H1 (cell line): ENCODE data around the gene ZIC5. TPM values are rescaled to one million over a fixed set of nuclear protein-coding genes. Genes with fewer than 3 reads are reported as not detected.
A peak's percentile ranks its signal among the peaks of the same experiment; 100 is the strongest.

Experiments
- CTCF ChIA-PET: fragments of 300-600 bp; sonication (Branson Sonifier 250); formaldehyde crosslinking; loops from one replicate; lab custom pipeline; 2021; ENCODE audit not compliant: partially characterized antibody; lab: Charles Lee
- POLR2A ChIA-PET: fragments of 300-600 bp; sonication (Branson Sonifier 250); formaldehyde crosslinking; loops from one replicate; lab custom pipeline; 2021; ENCODE audit warnings: inconsistent platforms; ENCODE audit not compliant: partially characterized antibody; lab: Charles Lee
- DNase-seq, 2 experiments: peaks; one replicate each; pipeline versions ENCODE4 v3.0.0 to v3.0.0-alpha.2; 2010 to 2022; ENCODE audit warnings: low spot score in 2 of 2, low read depth in 1 of 2, mixed read lengths in 1 of 2
- FAIRE-seq: peaks from 2 replicates; lab custom pipeline; 2011; peaks lifted over from hg19 to GRCh38; lab: Jason Lieb, UNC
- H2AFZ ChIP-seq: 2 replicates; pipeline ENCODE4 v1.8.1; 2012; ENCODE audit warnings: low read length, inconsistent platforms
- H2AK5ac ChIP-seq: 2 replicates; pipeline ENCODE4 v1.6.1; 2013; ENCODE audit warnings: low read depth, low read length
- H2BK120ac ChIP-seq: replicated peaks from 2 replicates; pipeline ENCODE3; 2013; ENCODE audit warnings: low read depth, low read length, inconsistent platforms
- H2BK12ac ChIP-seq: 2 replicates; pipeline ENCODE4 v1.6.1; 2013; ENCODE audit warnings: low read depth, low read length
- H2BK15ac ChIP-seq: 2 replicates; pipeline ENCODE4 v1.6.1; 2013; ENCODE audit warnings: low read length
- H2BK20ac ChIP-seq: 2 replicates; pipeline ENCODE4 v1.6.1; 2013; ENCODE audit warnings: low read length
- H2BK5ac ChIP-seq: 2 replicates; pipeline ENCODE4 v1.6.1; 2013; ENCODE audit warnings: low read depth, low read length
- H3K14ac ChIP-seq: 2 replicates; pipeline ENCODE4 v1.6.1; 2013; ENCODE audit warnings: inconsistent platforms; ENCODE audit not compliant: insufficient read length
- H3K18ac ChIP-seq: 2 replicates; pipeline ENCODE4 v1.6.1; 2013; ENCODE audit warnings: low read length; ENCODE audit errors: extremely low read depth
- H3K23ac ChIP-seq: 2 replicates; pipeline ENCODE4 v1.6.1; 2013; ENCODE audit warnings: inconsistent platforms; ENCODE audit not compliant: insufficient read length
- H3K23me2 ChIP-seq: 2 replicates; pipeline ENCODE4 v1.6.1; 2013; ENCODE audit warnings: low read depth, low read length
- H3K27ac ChIP-seq: 2 replicates; pipeline ENCODE4 v1.6.1; 2011; ENCODE audit warnings: low read depth, low read length, inconsistent platforms
- H3K27me3 ChIP-seq, 4 experiments: replicated peaks in 1 of 4; 1 replicate in 1 of 4; 2 replicates in 3 of 4; pipeline versions ENCODE4 v1.6.1 to v1.8.1; 2011 to 2013; ENCODE audit warnings: low read length in 3 of 4, mild to moderate bottlenecking in 3 of 4, inconsistent platforms in 2 of 4, mixed read lengths in 2 of 4, moderate library complexity in 1 of 4; ENCODE audit not compliant: control insufficient read depth in 3 of 4, insufficient read depth in 3 of 4; ENCODE audit errors: extremely low read depth in 1 of 4
- H3K36me3 ChIP-seq, 4 experiments: 2 replicates each; pipeline versions ENCODE4 v1.6.1 to v1.8.1; 2011 to 2013; ENCODE audit warnings: mild to moderate bottlenecking in 4 of 4, low read length in 3 of 4, moderate library complexity in 2 of 4, control low read depth in 1 of 4, inconsistent platforms in 1 of 4; ENCODE audit not compliant: insufficient read depth in 4 of 4, control insufficient read depth in 2 of 4
- H3K4ac ChIP-seq: replicated peaks from 2 replicates; pipeline ENCODE3; 2013; ENCODE audit warnings: low read length, low read depth, mixed read lengths, inconsistent platforms; ENCODE audit not compliant: insufficient read length
- H3K4me1 ChIP-seq, 4 experiments: replicated peaks in 1 of 4; 1 replicate in 1 of 4; 2 replicates in 3 of 4; pipeline versions ENCODE4 v1.6.1 to v1.8.1; 2011 to 2013; ENCODE audit warnings: low read length in 3 of 4, inconsistent platforms in 2 of 4, mixed read lengths in 1 of 4; ENCODE audit not compliant: insufficient read depth in 4 of 4, control insufficient read depth in 3 of 4
- H3K4me2 ChIP-seq, 2 experiments: 2 replicates each; pipeline versions ENCODE4 v1.6.1 to v1.8.1; 2011 to 2013; ENCODE audit warnings: low read depth in 2 of 2, low read length in 2 of 2, control low read depth in 1 of 2, inconsistent platforms in 1 of 2, mild to moderate bottlenecking in 1 of 2; ENCODE audit not compliant: insufficient read depth in 1 of 2
- H3K4me3 ChIP-seq, 4 experiments: fragments of 200-600, 300-600 bp in 1 of 4; sonication (generic), shearing (Covaris generic), sonication (Bioruptor Twin) in 1 of 4; 2 replicates each; pipeline versions ENCODE4 v1.5.1 to v1.8.1; 2011 to 2016; ENCODE audit warnings: low read length in 4 of 4, low read depth in 3 of 4, control low read depth in 2 of 4, inconsistent platforms in 2 of 4, mild to moderate bottlenecking in 2 of 4, mixed read lengths in 1 of 4, moderate library complexity in 1 of 4; ENCODE audit not compliant: insufficient read depth in 2 of 4; ENCODE audit errors: extremely low read depth in 1 of 4
- H3K56ac ChIP-seq: replicated peaks from 2 replicates; pipeline ENCODE3; 2013; ENCODE audit warnings: low read depth, mild to moderate bottlenecking, mixed read lengths, low read length, inconsistent platforms; ENCODE audit not compliant: insufficient read length
- H3K79me1 ChIP-seq: 2 replicates; pipeline ENCODE4 v1.6.1; 2013; ENCODE audit warnings: low read depth, low read length, control low read depth
- H3K79me2 ChIP-seq, 2 experiments: 2 replicates each; pipeline versions ENCODE4 v1.6.1 to v1.8.1; 2012 to 2013; ENCODE audit warnings: low read length in 2 of 2, mild to moderate bottlenecking in 2 of 2, inconsistent platforms in 1 of 2; ENCODE audit not compliant: insufficient read depth in 2 of 2, control insufficient read depth in 1 of 2
- H3K9ac ChIP-seq, 4 experiments: replicated peaks in 1 of 4; 1 replicate in 1 of 4; 2 replicates in 3 of 4; pipeline versions ENCODE4 v1.6.1 to v1.8.1; 2011 to 2013; ENCODE audit warnings: low read depth in 3 of 4, low read length in 3 of 4, control low read depth in 2 of 4, mild to moderate bottlenecking in 2 of 4, moderate library complexity in 2 of 4, inconsistent platforms in 1 of 4; ENCODE audit errors: extremely low read depth in 1 of 4
- H3K9me3 ChIP-seq, 2 experiments: 2 replicates each; pipeline versions ENCODE4 v1.6.1 to v1.8.1; 2012 to 2013; ENCODE audit warnings: mild to moderate bottlenecking in 2 of 2, moderate library complexity in 2 of 2, control low read depth in 1 of 2, inconsistent platforms in 1 of 2, low read depth in 1 of 2, low read length in 1 of 2, mixed read lengths in 1 of 2; ENCODE audit not compliant: insufficient read depth in 2 of 2
- H4K20me1 ChIP-seq, 2 experiments: replicated peaks in 1 of 2; 2 replicates each; pipeline versions ENCODE3 to v1.8.1; 2011 to 2013; ENCODE audit warnings: inconsistent platforms in 2 of 2, low read length in 2 of 2, mild to moderate bottlenecking in 1 of 2; ENCODE audit not compliant: insufficient read depth in 2 of 2, control insufficient read depth in 1 of 2
- H4K5ac ChIP-seq: 2 replicates; pipeline ENCODE4 v1.6.1; 2013; ENCODE audit warnings: low read length, low read depth, mixed read lengths, inconsistent platforms; ENCODE audit not compliant: insufficient read length
- H4K8ac ChIP-seq: 2 replicates; pipeline ENCODE4 v1.8.0; 2013; ENCODE audit warnings: mild to moderate bottlenecking, moderate library complexity, low read length, inconsistent platforms; ENCODE audit not compliant: insufficient read depth; ENCODE audit errors: extremely low read depth
- H4K91ac ChIP-seq: replicated peaks from 2 replicates; pipeline ENCODE3; 2013; ENCODE audit warnings: low read length, mixed read lengths, inconsistent platforms; ENCODE audit not compliant: insufficient read length
- CHD1 ChIP-seq: IDR thresholded peaks from 2 replicates; pipeline ENCODE4 v1.6.1; 2012; ENCODE audit warnings: low read depth, low read length, improper control_type of control experiment
- JUN ChIP-seq: IDR thresholded peaks from 2 replicates; pipeline ENCODE4 v1.6.1; 2011; ENCODE audit warnings: low read depth, mild to moderate bottlenecking, improper control_type of control experiment, low read length
- KDM4A ChIP-seq: IDR thresholded peaks from one replicate; pipeline ENCODE4 v1.7.1; 2012; ENCODE audit warnings: low read depth, mild to moderate bottlenecking, moderate library complexity, low read length, inconsistent platforms; ENCODE audit not compliant: severe bottlenecking
- NANOG ChIP-seq: IDR thresholded peaks from 2 replicates; pipeline ENCODE4 v1.6.1; 2011; ENCODE audit warnings: low read length, low read depth, mild to moderate bottlenecking, inconsistent platforms; ENCODE audit not compliant: insufficient read depth, poor library complexity, severe bottlenecking
- POLR2A ChIP-seq, 2 experiments: IDR thresholded peaks; 1 replicate in 1 of 2; 2 replicates in 1 of 2; pipeline ENCODE4 v1.6.1; 2011; ENCODE audit warnings: low read depth in 2 of 2, low read length in 2 of 2, mild to moderate bottlenecking in 2 of 2; ENCODE audit errors: control extremely low read depth in 1 of 2
- RNF2 ChIP-seq: fragments of 200-900, 300-1000 bp; sonication (generic); IDR thresholded peaks from 2 replicates; pipeline ENCODE4 v1.7.1; 2016; ENCODE audit warnings: borderline replicate concordance, low read depth, mild to moderate bottlenecking, antibody characterized with exemption, low read length; ENCODE audit not compliant: poor library complexity, severe bottlenecking; ENCODE audit errors: missing control alignments
- SRF ChIP-seq: IDR thresholded peaks from 2 replicates; pipeline ENCODE4 v1.6.1; 2011; ENCODE audit warnings: mild to moderate bottlenecking, low read depth, low read length, moderate library complexity
- SUZ12 ChIP-seq: fragments of 200-600 bp; sonication (generic); IDR thresholded peaks from 2 replicates; pipeline ENCODE4 v1.6.1; 2012; ENCODE audit warnings: mild to moderate bottlenecking, inconsistent platforms, low read length, moderate library complexity, mixed read lengths
- TCF12 ChIP-seq: IDR thresholded peaks from 2 replicates; pipeline ENCODE4 v1.6.1; 2011; ENCODE audit warnings: low read depth, mild to moderate bottlenecking, low read length
- YY1 ChIP-seq: IDR thresholded peaks from 2 replicates; pipeline ENCODE4 v1.6.1; 2011; ENCODE audit warnings: low read depth, mild to moderate bottlenecking, low read length
- WGBS, 2 experiments: shearing (Covaris generic) in 1 of 2; methylation state at CpG; one replicate each; pipeline versions ENCODE4 v1.1.6 to v1.1.7; 2013 to 2015; ENCODE audit warnings: low lambda C conversion rate in 2 of 2, mixed read lengths in 2 of 2, inconsistent platforms in 1 of 2, low coverage in 1 of 2, missing lambda C conversion rate in 1 of 2; ENCODE audit not compliant: insufficient replicate concordance in 2 of 2, insufficient coverage in 1 of 2, insufficient read length in 1 of 2; ENCODE audit errors: extremely low coverage in 1 of 2, missing lambda C conversion rate in 1 of 2; 5-methylcytosine and 5-hydroxymethylcytosine counted together
- polyA plus RNA-seq, 7 experiments: library from polyadenylated mRNA; depleted of rRNA in 3 of 7; stranded (reverse) in 5 of 7; unstranded in 2 of 7; fragments of >200 nt in 5 of 7; fragments of 200-250 nt in 2 of 7; gene quantifications; 1 replicate in 5 of 7; 2 replicates in 1 of 7; 4 replicates in 1 of 7; pipeline versions ENCODE4 v1.2.1 to v1.2.3, GENCODE V29; 2011 to 2013; ENCODE audit warnings: missing spikeins in 2 of 7, mixed read lengths in 2 of 7
- total RNA-seq: library from RNA; stranded (reverse); fragmentation: NEBNext Ultra II Directional; extraction: Animal tissue kit (Norgen Biotek cat#: 25700); gene quantifications from 2 replicates; pipeline ENCODE4 v1.2.1, GENCODE V29; 2021

Gene ZIC5
- total and polyA plus RNA-seq, 2 of the 8 experiments (the other 6 are each of a cell fraction or from before 2014, with no cell fraction given): 14.2 to 52.7 TPM

- Histone ChIP-seq H3K27ac (no peak overlapping the region), H3K4me2 (0 out of 4 replicates have a peak overlapping the region, but pooled peaks of 1 of the 2 experiments have one; percentile 5), H3K9me3 (no peaks in the 10 kb centered on the region), H3K4ac (no peak overlapping the region), H2BK120ac (peak overlapping the region; percentile 65), H2AFZ (no peak overlapping the region), H2AK5ac (no peak overlapping the region), H3K27me3 (peaks cover 7 to 81% (median 53%) of the 10 kb centered on the region in 4 experiments; a peak in 6 of 7 replicates), H2BK15ac (no peak overlapping the region), H3K9ac (no peak overlapping the region), H4K5ac (no peak overlapping the region), H3K23ac (no peak overlapping the region), H3K23me2 (peaks cover 29% of the 10 kb centered on the region; the same call in 1 of the 2 replicates), H3K79me1 (no peaks in the 10 kb centered on the region), H2BK12ac (peak overlapping the region; percentile 91; the same call in 1 of the 2 replicates), H2BK20ac (0 out of 2 replicates have a peak overlapping the region, but pooled peaks have one; percentile 51), H4K91ac (no peak overlapping the region), H2BK5ac (no peak overlapping the region; the same call in 1 of the 2 replicates), H4K8ac (no peak overlapping the region), H3K14ac (no peak overlapping the region), H3K79me2 (no peaks in the 10 kb centered on the region), H3K18ac (no peak overlapping the region; the same call in 1 of the 2 replicates), H4K20me1 (no peaks in the 10 kb centered on the region), H3K56ac (no peak overlapping the region), H3K4me3 (no peak overlapping the region), H3K4me1 (peaks cover 10 to 42% (median 32%) of the 10 kb centered on the region in 4 experiments), H3K36me3 (no peaks in the 10 kb centered on the region)
- CTCF ChIA-PET: interaction anchor here (1.1 to 2.3 kb wide), 2 partner anchors 291 to 338 kb away, joined by 3 to 7 read pairs; no protein-coding TSS in a partner anchor
- POLR2A ChIA-PET: interaction anchor here (10.0 kb wide), 1 partner anchor 11 kb away, joined by 145 read pairs; the partner anchor contains the start of gene ZIC2
- 5% methylated on average over 9 of the region's 9 CpGs; no CpG with 5 or more reads in 1 of the 2 experiments for WGBS, 2 experiments
- DNase-seq: peak in 1 of 2 experiments; percentile 44
- no peak for FAIRE-seq
- TF ChIP-seq SUZ12: peak; percentile 61; the same call in 1 of the 2 replicates
- TF ChIP-seq SRF: no peak
- 0 out of 2 replicates have a peak, but pooled peaks have one; percentile 18 for TF ChIP-seq TCF12
- no peak for TF ChIP-seq NANOG
- TF ChIP-seq POLR2A (IDR thresholded peaks at IDR 0.05; ENCODE audit: control extremely low read depth in 1 of 2, low read depth in 2 of 2, low read length in 2 of 2): no peak
- peak; percentile 99 for TF ChIP-seq RNF2
- no peak for TF ChIP-seq YY1
- no peak for TF ChIP-seq KDM4A
- no peak for TF ChIP-seq JUN
- TF ChIP-seq CHD1: no peak
Observed at GRCh38 chr13:99993660-99994637, 22.4 kb upstream of the ZIC5 start.
